22Rv1 (cell line): ENCODE results near the gene KIAA1958.

Experiments used
- ZFX ChIP-seq: fragments of 450-650 bp; IDR thresholded peaks from 2 replicates; pipeline ENCODE4 v1.6.1; 2017; ENCODE audit warnings: antibody characterized with exemption, borderline replicate concordance
- TF ChIP-seq, protein P1 (sequence below): fragments of 450-650 bp; IDR thresholded peaks from 2 replicates; pipeline ENCODE4 v1.5.1; 2017; ENCODE audit warnings: mild to moderate bottlenecking

DNA sequence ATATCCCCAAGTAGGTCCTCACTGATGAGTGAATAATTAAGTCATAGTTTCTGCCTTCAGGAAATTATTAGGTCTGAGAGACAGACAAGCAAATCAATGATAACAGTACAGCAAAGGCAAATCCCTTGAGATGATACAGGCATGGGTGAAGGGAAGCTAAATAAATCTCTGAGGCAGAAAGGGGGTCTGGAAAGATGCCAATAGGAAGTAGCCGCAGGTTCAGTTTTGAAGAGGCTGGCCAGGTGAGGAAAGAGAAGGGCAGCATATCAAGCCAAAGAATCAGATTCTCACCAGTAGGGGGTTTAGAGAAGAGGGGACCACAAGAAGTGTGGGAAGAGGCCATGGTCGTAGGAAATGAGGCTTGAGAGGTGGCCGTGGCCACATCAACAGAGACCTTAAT is 85.8 kb downstream of the KIAA1958 start:
- TF ChIP-seq, protein P1, sequence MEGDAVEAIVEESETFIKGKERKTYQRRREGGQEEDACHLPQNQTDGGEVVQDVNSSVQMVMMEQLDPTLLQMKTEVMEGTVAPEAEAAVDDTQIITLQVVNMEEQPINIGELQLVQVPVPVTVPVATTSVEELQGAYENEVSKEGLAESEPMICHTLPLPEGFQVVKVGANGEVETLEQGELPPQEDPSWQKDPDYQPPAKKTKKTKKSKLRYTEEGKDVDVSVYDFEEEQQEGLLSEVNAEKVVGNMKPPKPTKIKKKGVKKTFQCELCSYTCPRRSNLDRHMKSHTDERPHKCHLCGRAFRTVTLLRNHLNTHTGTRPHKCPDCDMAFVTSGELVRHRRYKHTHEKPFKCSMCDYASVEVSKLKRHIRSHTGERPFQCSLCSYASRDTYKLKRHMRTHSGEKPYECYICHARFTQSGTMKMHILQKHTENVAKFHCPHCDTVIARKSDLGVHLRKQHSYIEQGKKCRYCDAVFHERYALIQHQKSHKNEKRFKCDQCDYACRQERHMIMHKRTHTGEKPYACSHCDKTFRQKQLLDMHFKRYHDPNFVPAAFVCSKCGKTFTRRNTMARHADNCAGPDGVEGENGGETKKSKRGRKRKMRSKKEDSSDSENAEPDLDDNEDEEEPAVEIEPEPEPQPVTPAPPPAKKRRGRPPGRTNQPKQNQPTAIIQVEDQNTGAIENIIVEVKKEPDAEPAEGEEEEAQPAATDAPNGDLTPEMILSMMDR: no peak
- no peak for TF ChIP-seq ZFX
